Smooth muscle cell of the brain vasculature (primary cell): Measurements from ENCODE around the gene SPEM1.

Experiments
- DNase-seq: peaks from one replicate; pipeline ENCODE4 v3.0.0-alpha.2; 2012; ENCODE audit warnings: low read depth, low spot score

SPEM1 gene

GRCh38 chr17:7403043-7403726, 16.9 kb upstream of the SPEM1 start:
- no peak for DNase-seq

GRCh38 chr17:7403727-7403976, 16.5 kb upstream of the SPEM1 start:
- DNase-seq, result no peak

- DNase-seq, result peak; percentile 99
Observed at GRCh38 chr17:7403977-7404736, 16.0 kb upstream of the SPEM1 start, which contains the start of gene TMEM256. TMEM256 (minus strand) TSS chr17:7404097; CDS start chr17:7404084, 13 bp downstream.

GRCh38 chr17:7404737-7405349, 15.3 kb upstream of the SPEM1 start:
- no peak for DNase-seq

GRCh38 chr17:7405350-7406234, 14.5 kb upstream of the SPEM1 start:
- no peak for DNase-seq

- no peak for DNase-seq
Observed at GRCh38 chr17:7406235-7406825, 13.8 kb upstream of the SPEM1 start.

- no peak for DNase-seq
Observed at GRCh38 chr17:7407082-7407481, 13.0 kb upstream of the SPEM1 start.

- DNase-seq, result no peak
Observed at GRCh38 chr17:7407485-7408251, 12.5 kb upstream of the SPEM1 start, which contains the start of gene NLGN2. NLGN2 (plus strand) TSS chr17:7407845; CDS start chr17:7408256, 411 bp downstream.

- DNase-seq, result no peak
Observed at GRCh38 chr17:7408252-7408727, 11.8 kb upstream of the SPEM1 start.

- no peak for DNase-seq
Observed at GRCh38 chr17:7408863-7409262, 11.3 kb upstream of the SPEM1 start.

- DNase-seq, result no peak
Observed at GRCh38 chr17:7409716-7410115, 10.4 kb upstream of the SPEM1 start.

GRCh38 chr17:7410634-7411426, 9.3 kb upstream of the SPEM1 start:
- DNase-seq, result no peak

GRCh38 chr17:7411427-7411750, 8.7 kb upstream of the SPEM1 start:
- no peak for DNase-seq

- DNase-seq, result no peak
Observed at GRCh38 chr17:7413346-7413985, 6.7 kb upstream of the SPEM1 start.

- no peak for DNase-seq
Observed at GRCh38 chr17:7414837-7415236, 5.3 kb upstream of the SPEM1 start.

- no peak for DNase-seq
Observed at GRCh38 chr17:7415784-7416183, 4.3 kb upstream of the SPEM1 start.

GRCh38 chr17:7416323-7416722, 3.8 kb upstream of the SPEM1 start:
- DNase-seq, result no peak

GRCh38 chr17:7417056-7417655, 3.0 kb upstream of the SPEM1 start:
- DNase-seq, result no peak
